ENCODE measurements around the gene SMYD2. TPM values are rescaled to one million over a fixed set of nuclear protein-coding genes. Genes with fewer than 3 reads are reported as not detected.

The SMYD2 gene
- total and polyA plus RNA-seq, 2 of the 8 experiments (the other 6 are each of a cell fraction or from before 2014, with no cell fraction given): 3.0 to 5.2 TPM

- TF ChIP-seq, protein P1, sequence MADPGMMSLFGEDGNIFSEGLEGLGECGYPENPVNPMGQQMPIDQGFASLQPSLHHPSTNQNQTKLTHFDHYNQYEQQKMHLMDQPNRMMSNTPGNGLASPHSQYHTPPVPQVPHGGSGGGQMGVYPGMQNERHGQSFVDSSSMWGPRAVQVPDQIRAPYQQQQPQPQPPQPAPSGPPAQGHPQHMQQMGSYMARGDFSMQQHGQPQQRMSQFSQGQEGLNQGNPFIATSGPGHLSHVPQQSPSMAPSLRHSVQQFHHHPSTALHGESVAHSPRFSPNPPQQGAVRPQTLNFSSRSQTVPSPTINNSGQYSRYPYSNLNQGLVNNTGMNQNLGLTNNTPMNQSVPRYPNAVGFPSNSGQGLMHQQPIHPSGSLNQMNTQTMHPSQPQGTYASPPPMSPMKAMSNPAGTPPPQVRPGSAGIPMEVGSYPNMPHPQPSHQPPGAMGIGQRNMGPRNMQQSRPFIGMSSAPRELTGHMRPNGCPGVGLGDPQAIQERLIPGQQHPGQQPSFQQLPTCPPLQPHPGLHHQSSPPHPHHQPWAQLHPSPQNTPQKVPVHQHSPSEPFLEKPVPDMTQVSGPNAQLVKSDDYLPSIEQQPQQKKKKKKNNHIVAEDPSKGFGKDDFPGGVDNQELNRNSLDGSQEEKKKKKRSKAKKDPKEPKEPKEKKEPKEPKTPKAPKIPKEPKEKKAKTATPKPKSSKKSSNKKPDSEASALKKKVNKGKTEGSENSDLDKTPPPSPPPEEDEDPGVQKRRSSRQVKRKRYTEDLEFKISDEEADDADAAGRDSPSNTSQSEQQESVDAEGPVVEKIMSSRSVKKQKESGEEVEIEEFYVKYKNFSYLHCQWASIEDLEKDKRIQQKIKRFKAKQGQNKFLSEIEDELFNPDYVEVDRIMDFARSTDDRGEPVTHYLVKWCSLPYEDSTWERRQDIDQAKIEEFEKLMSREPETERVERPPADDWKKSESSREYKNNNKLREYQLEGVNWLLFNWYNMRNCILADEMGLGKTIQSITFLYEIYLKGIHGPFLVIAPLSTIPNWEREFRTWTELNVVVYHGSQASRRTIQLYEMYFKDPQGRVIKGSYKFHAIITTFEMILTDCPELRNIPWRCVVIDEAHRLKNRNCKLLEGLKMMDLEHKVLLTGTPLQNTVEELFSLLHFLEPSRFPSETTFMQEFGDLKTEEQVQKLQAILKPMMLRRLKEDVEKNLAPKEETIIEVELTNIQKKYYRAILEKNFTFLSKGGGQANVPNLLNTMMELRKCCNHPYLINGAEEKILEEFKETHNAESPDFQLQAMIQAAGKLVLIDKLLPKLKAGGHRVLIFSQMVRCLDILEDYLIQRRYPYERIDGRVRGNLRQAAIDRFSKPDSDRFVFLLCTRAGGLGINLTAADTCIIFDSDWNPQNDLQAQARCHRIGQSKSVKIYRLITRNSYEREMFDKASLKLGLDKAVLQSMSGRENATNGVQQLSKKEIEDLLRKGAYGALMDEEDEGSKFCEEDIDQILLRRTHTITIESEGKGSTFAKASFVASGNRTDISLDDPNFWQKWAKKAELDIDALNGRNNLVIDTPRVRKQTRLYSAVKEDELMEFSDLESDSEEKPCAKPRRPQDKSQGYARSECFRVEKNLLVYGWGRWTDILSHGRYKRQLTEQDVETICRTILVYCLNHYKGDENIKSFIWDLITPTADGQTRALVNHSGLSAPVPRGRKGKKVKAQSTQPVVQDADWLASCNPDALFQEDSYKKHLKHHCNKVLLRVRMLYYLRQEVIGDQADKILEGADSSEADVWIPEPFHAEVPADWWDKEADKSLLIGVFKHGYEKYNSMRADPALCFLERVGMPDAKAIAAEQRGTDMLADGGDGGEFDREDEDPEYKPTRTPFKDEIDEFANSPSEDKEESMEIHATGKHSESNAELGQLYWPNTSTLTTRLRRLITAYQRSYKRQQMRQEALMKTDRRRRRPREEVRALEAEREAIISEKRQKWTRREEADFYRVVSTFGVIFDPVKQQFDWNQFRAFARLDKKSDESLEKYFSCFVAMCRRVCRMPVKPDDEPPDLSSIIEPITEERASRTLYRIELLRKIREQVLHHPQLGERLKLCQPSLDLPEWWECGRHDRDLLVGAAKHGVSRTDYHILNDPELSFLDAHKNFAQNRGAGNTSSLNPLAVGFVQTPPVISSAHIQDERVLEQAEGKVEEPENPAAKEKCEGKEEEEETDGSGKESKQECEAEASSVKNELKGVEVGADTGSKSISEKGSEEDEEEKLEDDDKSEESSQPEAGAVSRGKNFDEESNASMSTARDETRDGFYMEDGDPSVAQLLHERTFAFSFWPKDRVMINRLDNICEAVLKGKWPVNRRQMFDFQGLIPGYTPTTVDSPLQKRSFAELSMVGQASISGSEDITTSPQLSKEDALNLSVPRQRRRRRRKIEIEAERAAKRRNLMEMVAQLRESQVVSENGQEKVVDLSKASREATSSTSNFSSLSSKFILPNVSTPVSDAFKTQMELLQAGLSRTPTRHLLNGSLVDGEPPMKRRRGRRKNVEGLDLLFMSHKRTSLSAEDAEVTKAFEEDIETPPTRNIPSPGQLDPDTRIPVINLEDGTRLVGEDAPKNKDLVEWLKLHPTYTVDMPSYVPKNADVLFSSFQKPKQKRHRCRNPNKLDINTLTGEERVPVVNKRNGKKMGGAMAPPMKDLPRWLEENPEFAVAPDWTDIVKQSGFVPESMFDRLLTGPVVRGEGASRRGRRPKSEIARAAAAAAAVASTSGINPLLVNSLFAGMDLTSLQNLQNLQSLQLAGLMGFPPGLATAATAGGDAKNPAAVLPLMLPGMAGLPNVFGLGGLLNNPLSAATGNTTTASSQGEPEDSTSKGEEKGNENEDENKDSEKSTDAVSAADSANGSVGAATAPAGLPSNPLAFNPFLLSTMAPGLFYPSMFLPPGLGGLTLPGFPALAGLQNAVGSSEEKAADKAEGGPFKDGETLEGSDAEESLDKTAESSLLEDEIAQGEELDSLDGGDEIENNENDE (IDR thresholded peaks at IDR 0.05; ENCODE audit: insufficient replicate concordance, low read length): no peak
- TF ChIP-seq, protein P2, sequence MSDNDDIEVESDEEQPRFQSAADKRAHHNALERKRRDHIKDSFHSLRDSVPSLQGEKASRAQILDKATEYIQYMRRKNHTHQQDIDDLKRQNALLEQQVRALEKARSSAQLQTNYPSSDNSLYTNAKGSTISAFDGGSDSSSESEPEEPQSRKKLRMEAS (IDR thresholded peaks at IDR 0.05): no peak
- no peak for TF ChIP-seq CTCF (IDR thresholded peaks at IDR 0.05; ENCODE audit: control extremely low read depth in 1 of 3, insufficient read depth in 1 of 3, low read depth in 1 of 3, low read length in 3 of 3)
These were observed 456 bp upstream of the SMYD2 start (continued) for GRCh38 chr1:214280386-214281020.

Measured in H1 (cell line).